NCI-H146 treated with DMSO at 0.1 percent for 48 hours (cell line): ENCODE measurements around the gene ANLN.

ENCODE experiments used
- DNase-seq: peaks from one replicate; lab custom pipeline; 2025; ENCODE audit not compliant: unreplicated experiment; lab: John Stamatoyannopoulos, UW

Gene ANLN, protein sequence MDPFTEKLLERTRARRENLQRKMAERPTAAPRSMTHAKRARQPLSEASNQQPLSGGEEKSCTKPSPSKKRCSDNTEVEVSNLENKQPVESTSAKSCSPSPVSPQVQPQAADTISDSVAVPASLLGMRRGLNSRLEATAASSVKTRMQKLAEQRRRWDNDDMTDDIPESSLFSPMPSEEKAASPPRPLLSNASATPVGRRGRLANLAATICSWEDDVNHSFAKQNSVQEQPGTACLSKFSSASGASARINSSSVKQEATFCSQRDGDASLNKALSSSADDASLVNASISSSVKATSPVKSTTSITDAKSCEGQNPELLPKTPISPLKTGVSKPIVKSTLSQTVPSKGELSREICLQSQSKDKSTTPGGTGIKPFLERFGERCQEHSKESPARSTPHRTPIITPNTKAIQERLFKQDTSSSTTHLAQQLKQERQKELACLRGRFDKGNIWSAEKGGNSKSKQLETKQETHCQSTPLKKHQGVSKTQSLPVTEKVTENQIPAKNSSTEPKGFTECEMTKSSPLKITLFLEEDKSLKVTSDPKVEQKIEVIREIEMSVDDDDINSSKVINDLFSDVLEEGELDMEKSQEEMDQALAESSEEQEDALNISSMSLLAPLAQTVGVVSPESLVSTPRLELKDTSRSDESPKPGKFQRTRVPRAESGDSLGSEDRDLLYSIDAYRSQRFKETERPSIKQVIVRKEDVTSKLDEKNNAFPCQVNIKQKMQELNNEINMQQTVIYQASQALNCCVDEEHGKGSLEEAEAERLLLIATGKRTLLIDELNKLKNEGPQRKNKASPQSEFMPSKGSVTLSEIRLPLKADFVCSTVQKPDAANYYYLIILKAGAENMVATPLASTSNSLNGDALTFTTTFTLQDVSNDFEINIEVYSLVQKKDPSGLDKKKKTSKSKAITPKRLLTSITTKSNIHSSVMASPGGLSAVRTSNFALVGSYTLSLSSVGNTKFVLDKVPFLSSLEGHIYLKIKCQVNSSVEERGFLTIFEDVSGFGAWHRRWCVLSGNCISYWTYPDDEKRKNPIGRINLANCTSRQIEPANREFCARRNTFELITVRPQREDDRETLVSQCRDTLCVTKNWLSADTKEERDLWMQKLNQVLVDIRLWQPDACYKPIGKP

DNA sequence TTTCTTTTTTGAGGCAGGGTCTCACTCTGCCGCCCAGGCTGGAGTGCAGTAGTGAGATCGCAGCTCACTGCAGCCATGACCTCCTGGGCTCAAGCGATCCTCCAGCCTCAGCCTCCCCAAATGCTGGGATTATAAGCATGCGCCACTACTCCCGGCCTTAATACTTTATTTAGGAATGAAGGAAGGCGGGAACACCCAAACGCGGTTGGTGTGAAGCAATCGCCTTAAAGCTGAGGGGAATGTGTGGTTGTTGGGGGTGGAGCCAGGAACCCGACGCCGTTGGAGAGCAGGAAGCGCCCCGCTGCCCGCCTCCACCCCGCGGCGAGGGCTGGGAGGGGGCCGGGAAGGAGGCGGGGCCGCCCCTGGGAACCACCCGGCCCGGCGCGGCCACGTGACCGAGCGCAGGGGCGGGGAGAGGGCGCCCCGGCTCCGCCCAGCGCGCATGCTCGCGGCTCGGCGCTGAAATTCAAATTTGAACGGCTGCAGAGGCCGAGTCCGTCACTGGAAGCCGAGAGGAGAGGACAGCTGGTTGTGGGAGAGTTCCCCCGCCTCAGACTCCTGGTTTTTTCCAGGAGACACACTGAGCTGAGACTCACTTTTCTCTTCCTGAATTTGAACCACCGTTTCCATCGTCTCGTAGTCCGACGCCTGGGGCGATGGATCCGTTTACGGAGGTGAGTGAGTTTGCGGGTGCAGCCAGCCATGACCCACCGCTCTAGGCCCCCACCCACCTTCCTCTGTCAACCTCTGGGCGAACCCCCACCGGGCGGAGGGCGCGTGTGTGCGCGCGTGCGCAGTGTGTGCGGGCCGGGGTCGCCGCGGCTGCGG lies at the start of gene ANLN:
Gene ANLN (plus strand): TSS at position 492 of the 828 bp plus-strand sequence. CDS start 165 bp downstream, at position 657.
- DNase-seq: peak; percentile 85

DNA sequence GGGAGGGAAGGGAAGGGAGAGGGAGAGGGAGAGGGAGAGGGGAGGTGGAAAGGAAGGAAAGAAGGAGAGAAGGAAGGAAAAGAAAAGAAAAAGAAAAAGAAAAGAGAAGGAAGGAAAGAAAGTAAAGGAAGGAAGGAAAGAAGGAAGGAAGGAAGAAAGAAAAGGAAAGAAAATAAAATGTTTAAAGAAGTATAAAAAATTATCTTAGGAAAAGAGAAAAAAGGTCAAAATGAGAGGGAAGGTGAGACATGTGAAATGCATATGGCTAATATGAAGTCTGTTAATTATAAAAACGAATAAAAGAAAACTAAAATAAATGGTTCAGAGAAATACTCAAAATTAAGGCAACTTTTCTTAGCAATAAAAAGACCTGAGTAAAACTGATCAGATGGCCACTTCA lies 46.1 kb upstream of the ANLN start:
- no peak for DNase-seq

DNA sequence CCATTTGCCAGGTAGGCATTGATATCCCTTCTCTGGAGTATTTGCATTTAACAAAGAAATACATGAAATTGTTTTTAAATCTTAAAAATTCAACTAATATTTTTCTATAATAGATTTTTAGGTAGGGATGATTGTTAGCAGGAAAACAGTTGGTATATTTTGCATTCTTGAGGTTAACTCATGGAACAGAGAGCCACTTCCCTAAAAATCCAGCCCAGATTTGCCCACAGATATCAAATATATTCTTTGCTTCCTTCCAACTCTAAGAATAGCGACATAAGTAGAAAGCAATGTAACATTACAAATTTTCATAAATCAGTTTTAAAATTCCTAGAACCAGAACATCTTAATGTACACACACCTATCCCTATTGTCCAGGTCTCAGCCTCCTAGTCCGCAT lies 45.0 kb upstream of the ANLN start:
- no peak for DNase-seq

DNA sequence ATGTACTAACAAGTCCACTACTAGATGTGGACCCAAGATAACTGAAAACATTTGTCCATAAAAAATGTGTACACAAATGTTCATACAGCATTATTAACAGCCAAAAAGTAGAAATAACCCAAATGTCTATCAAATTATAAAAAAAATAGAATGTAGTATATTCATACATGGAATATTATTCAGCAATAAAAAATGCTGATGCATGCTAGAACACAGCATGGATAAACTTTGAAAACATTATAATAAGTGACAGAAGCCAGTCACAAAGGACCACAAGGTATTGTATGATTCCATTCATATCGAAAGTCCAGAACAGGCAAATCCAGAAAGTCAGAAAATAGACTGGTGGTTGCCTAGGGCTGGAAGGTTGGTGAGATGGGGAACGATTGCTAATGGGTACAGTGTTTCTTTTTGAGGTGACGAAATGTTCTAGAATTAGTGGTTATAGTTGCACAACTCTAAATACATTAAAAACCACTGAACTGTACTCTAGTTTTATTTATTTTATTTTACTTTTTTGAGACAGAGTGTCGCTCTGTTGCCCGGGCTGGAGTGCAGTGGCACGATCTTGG lies 43.3 kb upstream of the ANLN start:
- DNase-seq: no peak

DNA sequence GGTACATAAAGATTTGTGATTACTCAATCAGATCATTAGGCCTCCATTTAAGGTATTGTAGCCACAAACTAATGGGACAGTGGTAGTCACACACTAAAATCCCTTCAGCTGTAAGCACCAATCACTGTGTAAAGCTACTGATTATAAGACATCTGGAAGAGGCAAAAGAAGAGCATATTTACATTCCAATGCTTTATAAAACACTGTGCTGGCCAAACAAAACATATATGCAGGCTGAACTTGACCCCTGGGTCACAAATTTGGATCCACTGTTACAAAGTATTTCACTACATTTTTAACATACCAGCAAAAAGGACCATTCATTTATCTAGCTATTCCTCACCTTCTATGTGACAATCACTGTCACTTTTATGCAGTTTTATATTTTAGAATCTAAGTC lies 41.4 kb upstream of the ANLN start:
- DNase-seq: no peak

DNA sequence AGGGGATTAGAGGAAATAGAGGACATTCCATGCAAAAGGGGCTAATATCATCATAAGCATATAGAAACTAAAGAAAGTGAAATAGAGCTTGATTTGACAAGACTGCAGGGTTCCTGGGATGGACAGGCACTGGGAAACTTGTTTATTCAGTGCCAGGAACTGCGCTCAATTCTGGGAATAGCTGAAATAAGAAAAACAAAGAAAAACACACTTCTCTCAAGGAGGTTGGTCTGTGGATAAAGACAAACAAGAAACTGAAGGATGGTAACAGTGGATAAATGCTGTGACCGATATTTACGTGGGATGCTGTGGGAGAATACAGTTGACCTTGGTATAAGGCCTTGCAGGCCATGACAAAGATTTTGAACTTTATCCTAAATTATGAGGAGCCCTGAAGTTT lies 40.9 kb upstream of the ANLN start:
- no peak for DNase-seq

DNA sequence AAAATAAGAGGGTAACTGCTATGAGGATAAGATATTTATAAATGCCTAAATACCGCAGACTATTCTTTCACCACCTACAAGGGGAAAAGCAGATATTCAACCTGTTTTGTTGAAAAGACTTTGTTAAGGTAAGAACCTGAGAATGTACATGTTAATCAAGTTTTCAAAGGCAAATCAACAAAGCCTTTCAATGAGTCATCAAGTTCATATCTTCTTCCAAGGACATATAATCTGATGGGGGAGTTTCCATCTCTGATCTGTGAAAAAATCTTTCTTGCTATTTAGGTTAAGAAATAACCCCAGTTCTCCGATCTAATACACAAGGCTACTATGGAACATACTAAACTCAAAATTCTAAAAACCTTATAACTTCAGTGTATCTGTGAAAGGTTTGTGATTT lies 40.0 kb upstream of the ANLN start:
- DNase-seq: no peak

DNA sequence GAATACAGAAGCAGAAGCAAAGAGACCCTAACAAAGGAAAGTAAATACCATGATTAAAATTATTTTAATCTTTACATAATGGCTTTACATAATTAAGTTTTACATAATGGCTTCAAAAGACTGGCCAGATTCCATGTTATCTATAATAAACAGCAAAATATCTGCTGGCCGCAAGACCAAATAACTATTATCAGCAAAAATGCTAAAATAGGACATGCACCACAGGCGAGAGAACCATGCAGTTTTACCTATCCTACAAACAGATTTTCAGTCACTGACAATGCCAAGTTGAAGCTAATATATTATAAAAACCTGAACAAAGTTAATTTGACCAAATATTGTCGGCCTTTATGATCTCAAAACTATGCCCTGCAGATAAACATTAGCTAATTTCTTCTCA lies 34.2 kb upstream of the ANLN start:
- no peak for DNase-seq

DNA sequence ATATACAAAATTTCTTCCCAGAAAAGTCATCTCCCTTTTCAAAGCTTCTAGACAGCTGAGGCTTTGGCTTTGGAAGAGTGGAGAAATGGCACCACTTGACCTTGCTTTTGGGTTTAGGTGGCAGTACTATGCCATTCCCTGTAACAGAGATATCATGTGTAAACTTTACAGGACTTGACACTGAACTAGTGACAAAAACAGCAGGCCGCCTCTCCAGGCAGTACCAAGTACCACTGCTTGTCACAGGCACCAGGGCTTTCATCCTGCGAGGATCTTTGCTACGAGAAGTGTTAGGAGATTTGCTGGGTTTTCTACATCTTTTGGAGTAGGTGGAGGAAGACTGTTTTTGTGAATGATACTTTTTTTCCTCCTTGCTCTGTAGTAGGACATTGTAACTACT lies 32.6 kb upstream of the ANLN start:
- DNase-seq: no peak

DNA sequence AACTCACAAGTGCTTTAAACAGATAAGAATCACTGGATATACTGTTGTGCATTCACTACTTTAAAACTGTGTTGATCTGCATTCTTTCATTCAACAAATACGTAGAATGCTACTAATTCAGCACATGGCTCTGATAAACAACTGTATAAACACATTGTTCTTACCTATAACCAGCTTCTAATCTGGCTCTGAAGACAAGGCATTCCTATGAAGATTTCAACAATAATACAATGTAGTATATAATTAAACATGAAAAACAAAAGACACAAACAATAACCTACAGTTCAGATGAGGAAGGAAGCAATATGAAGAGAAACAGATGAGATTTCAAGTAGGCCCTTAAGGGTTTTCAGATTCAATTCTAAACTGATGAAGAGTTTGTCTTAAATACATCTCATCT lies 31.1 kb upstream of the ANLN start:
- no peak for DNase-seq

DNA sequence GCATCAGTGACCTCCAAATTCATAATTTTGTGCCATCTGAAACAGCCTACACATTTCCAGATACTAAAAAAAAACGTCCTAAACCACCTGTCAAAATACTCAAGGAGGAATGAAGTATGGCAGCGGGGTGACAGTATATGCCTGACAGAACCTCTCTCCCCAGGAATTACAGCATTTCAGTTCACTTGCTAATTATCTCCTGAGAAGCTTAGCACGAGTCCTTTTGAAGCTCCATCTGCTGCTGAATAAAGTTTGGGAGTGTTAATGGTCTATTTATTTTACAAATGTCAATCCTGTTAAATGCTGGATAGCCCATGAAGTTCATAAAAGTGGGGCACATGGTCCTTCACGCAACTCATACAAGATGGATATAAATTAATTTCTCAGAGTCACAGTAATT lies 29.4 kb upstream of the ANLN start:
- DNase-seq: no peak

DNA sequence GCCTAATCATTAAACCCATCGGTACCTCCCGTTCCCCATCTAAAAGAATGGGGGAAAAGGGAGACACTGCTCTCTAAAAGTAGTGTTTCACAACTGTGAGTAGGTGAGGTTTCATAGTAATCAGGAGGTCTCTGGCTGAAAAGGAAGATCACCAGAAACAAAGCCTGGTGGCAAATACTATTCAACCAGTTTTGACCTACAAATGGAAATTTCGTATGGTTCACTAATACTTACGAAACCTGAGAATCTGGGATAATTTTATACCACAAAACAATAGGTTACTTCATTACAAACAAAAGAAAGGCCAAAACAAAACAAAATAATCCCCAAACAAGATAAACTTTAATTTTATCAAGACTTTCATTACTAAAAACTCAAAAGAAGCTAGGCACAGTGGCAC lies 28.4 kb upstream of the ANLN start:
- DNase-seq: no peak

DNA sequence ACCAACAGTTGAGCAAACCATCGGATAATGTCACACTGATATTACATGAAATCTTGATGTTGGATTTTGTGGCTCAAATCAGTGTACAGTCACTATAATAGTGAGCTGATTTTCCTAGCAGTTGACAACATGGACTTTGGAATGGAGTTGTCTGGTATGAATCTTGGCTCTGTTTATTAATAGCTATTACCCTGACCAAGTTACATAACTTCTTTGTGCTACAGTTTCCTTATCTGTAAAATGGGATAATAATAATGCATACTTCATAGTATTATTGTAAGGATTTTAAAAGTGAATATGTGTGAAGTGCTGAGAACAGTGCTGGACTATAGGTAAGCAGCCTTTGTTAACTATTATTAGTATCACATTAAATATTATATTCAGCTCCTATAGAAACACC lies 26.1 kb upstream of the ANLN start:
- DNase-seq: no peak

DNA sequence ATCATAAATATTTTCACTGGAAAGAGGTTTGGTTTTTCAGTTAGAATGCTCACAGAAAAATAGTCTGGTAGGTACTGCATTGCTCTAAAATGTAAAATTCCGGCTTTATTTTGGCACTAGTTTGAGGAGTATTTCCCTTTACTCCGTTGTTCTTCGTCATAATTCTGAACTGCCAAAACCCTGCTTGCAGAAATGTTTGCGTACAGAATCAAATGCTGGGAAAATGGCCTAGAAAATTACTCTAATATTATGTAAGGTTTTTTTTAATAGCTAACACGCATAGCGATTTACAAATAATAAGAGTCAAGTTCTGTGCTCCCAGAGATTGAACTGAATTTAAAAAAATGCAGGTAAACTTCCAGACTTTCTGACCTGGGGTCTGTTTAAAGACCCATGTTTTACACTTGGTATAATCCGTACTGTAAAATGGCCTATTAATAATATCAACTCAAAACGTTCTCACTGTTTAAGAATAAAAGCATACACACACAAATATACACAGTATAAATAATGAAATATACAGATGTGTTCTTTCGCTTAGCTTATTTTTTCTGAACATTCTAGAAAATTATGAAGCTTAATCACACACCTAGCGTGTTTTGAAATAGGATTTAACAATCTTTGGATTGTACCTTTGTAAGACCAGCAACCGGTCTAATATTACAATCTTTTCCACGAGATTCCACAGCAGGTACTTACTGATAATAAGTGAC lies 23.5 kb upstream of the ANLN start:
- DNase-seq: no peak

DNA sequence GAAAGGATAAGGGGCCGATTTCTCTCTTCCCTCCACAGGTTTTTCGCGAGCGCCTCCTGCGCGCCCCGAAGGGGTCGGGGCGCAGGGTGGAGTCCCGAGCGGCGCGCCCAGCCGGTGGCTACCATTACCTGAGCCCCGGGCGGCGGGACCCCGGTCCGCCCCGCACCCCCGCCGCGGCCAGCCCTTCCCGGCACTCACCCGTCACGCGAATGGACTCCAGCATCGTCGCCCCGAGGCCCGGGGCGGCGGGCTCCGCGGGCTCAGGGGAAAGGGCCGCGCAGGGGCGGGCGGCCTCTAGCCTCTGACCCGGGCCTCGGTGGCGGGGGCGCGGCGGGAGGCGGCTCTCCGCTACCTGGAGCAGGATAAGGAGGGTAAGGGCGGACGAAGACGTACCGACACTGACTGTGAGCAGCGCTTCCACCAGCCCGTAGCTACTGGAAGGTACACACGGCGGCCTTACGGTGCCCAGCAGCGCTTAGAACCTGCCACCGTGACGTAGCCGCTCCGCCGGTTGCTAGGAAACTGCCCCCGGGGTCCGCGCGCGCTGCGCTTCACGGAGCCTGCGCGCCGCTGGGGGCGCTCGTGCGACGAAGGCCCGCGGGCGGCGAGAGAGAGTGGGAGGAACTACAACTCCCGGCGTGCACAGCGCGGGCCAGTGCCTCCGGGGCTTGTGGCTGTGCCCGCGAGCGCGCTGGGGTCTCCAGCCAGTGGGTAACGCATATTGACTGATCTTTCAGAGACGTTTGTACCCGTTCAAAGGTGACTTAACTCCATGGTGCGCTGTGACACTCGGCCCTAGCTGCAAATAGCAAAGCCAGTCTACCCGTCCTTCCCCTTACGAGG lies 22.7 kb upstream of the ANLN start:
- peak; percentile 87 for DNase-seq

DNA sequence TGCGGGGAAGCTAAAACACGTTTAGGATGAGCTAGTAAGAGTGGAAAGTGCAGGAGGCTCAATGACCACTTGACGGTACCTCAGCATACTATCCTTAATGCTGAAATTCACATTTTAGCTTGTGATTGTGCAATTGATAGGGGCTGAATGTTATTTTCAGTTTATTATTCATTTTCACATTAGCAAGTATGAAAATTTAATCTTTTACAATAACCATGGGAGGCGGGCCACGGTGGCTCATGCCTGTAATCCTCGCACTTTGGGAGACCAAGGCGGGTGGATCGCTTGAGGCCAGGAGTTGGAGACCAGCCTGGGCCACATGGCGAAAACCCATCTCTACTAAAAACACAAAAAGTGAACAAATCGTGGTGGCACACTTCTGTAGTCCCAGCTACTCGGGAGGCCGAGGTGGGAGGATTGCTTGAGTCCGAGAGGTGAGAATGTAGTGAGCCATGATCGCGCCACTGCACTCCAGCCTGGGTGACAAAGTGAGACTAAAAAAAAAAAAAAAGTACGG lies 22.0 kb upstream of the ANLN start:
- no peak for DNase-seq

DNA sequence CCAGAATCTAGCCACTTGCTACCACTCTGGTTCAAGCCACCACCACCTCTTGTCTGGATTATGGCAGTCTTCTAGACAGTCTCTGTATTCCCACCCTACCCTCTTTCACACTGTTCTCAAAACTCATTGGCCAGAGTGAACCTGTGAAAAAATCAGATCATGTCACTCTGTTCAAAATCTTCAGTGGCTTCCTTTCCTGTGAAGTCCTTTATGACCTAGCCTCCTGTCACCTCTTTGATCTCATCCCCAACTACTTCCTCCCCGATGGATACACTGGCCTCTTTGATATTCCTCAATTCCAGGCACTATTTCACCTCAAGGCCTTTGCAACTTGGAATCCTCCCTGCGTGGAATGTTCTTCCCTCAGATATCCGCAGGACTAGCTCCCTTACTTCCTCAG lies 21.2 kb upstream of the ANLN start:
- no peak for DNase-seq

DNA sequence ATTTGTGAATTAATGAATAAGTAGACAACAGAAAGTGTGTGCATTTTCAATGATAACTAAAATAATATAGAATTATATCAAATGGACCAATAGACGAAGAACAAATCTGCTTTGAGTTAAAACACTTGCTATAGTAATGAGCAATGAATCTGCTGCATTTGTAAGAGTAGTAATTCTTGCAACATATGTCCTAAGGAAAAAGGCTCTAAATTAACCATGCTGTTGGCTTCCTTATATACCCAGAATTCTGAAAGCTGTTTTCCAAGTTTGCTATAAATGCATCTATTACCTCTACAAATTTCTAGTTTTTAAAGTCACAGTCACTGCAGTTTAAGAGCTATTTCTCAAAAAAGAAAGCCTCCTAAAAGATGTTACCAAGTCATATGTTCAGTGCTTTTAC lies 20.5 kb upstream of the ANLN start:
- no peak for DNase-seq

DNA sequence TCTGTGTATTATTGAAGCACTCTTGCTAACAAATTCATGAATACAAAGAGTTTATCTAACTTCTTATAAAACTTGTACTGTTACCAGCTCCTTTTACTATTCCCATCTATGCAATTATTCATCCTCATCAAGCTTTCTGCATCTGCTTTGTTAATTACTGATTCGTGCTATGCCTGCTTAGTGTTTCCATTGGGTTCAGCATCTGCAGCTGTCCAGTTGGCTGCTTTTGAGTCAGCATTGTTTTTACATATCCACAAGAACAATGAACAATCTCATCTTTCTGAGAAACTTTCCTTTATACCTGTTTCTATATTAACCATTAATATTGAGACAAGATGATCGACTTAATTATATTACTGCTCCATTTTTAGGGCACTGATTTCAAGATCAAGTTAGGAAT lies 19.6 kb upstream of the ANLN start:
- DNase-seq: no peak
